Measurements from ENCODE around the gene PADI2.

PADI2 gene

DNA sequence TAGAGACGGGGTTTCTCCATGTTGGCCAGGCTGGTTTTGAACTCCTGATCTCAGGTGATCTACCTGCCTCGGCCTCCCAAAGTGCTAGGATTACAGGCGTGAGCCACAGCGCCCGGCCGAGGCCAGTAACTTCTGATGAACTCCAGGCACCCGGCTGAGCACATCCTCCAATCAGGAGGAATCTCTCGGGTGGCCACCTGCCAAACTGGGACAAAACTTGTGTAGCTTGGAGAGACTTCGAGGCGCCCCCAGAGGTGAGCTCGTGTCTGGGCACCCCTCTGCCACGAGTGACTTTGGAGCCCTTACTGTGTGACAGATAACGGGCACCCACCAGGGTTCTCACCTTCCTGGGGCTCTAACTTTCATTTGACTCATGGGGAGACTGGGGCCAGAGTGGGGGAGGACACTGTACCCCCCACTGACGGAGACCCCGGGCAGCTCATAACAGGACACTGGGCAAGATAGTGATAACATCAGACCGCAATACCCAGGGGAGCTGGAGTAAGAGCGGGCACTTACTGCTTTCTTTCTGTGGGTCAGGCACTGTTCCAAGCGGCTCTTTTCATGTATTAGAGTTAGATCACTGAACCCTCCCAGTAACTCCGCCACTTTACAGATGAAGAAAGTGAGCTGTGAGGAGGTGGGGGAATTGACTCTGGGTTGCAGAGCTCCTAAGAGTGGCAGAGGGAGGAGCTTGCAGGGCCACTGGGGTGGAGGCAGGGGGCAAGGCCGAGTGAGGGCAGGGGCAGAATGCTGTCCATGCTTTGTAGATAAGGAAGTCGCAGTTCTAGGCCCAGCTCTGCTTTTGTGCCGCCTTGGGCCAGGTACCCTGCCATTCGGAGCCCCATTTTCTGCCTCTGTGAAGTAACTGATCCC is 1.9 kb upstream of the PADI2 start:
- H3K4me3 ChIP-seq (ENCODE audit: low read length), result no peak overlapping the region
- H3K9ac ChIP-seq (ENCODE audit: low read length), result no peak overlapping the region
- H3K4me1 ChIP-seq (ENCODE audit: control insufficient read depth, insufficient read depth, low read length), result peaks cover 4% of the 10 kb centered on the region
- H3K9me3 ChIP-seq (ENCODE audit: control insufficient read depth, low read length), result no peaks in the 10 kb centered on the region
- H3K27me3 ChIP-seq (replicated peaks; ENCODE audit: control insufficient read depth, insufficient read depth, low read length), result peaks cover 58% of the 10 kb centered on the region
- no peak for DNase-seq (ENCODE audit: low read depth)
- H3K36me3 ChIP-seq (ENCODE audit: control insufficient read depth, insufficient read depth, low read length, severe bottlenecking), result no peaks in the 10 kb centered on the region

DNA sequence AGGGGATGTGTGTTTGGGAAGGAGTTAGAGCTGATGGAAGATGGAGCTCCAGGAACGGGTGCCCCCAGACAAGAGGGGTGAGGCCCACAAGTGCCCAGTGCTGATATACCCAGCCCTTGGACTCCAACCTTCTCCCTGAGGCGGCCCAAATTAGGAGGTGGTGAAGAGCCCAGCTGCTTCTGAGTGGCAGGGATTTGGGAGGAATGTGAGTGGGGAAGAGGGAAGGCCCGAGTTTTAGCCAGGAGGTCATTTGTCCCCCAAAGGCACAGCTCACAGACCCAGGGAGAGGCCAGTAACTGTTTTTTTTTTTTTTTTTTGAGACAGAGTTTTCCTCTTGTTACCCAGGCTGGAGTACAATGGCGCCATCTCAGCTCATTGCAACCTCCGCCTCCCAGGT is 1.2 kb upstream of the PADI2 start:
- Histone ChIP-seq H3K4me1 (ENCODE audit: control insufficient read depth, insufficient read depth, low read length) (peaks cover 4% of the 10 kb centered on the region), H3K4me3 (ENCODE audit: low read length) (no peak overlapping the region), H3K9me3 (ENCODE audit: control insufficient read depth, low read length) (no peaks in the 10 kb centered on the region), H3K27me3 (replicated peaks; ENCODE audit: control insufficient read depth, insufficient read depth, low read length) (peaks cover 64% of the 10 kb centered on the region), H3K36me3 (ENCODE audit: control insufficient read depth, insufficient read depth, low read length, severe bottlenecking) (no peaks in the 10 kb centered on the region), H3K9ac (ENCODE audit: low read length) (no peak overlapping the region)
- no peak for DNase-seq (ENCODE audit: low read depth)

DNA sequence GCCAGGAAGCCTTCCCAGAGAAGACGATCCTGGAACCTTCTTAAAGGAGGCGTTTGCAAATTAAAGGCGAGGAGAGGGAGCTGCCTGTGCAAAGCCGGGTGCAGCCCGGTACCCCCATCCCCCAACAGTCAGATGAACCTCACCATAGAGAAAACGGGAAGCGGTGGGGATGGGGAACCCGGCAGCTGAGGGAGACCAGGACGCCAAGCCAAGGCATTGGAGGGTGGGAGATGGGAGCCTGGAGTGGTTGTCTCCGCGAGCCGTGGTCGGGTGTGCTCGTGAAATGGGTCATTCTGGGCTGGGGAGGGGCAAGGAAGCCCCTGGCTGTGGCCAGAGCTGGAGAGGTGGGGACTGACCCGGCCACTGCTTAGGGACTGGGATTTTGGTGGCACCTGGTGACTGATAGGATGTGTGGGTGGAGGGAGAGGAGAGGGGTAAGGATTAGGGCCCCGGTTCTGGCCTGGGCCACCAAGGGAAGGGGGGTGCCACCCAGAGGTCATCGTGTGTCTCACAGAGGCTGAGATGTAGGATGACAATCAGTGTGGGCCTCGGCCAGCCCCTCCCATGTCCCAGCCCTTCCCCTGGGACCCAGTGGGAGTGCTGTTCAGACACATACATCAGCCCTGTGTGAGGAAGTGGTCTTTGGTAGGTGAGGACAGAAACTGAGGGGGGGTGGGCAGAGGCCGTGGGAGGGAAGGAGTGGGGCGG is 676 bp upstream of the PADI2 start:
- no peak overlapping the region for H3K9ac ChIP-seq (ENCODE audit: low read length)
- H3K27me3 ChIP-seq (replicated peaks; ENCODE audit: control insufficient read depth, insufficient read depth, low read length), result peaks cover 70% of the 10 kb centered on the region
- H3K4me1 ChIP-seq (ENCODE audit: control insufficient read depth, insufficient read depth, low read length), result peaks cover 4% of the 10 kb centered on the region
- DNase-seq (ENCODE audit: low read depth), result no peak
- no peak overlapping the region for H3K4me3 ChIP-seq (ENCODE audit: low read length)
- H3K36me3 ChIP-seq (ENCODE audit: control insufficient read depth, insufficient read depth, low read length, severe bottlenecking), result no peaks in the 10 kb centered on the region
- no peaks in the 10 kb centered on the region for H3K9me3 ChIP-seq (ENCODE audit: control insufficient read depth, low read length)

DNA sequence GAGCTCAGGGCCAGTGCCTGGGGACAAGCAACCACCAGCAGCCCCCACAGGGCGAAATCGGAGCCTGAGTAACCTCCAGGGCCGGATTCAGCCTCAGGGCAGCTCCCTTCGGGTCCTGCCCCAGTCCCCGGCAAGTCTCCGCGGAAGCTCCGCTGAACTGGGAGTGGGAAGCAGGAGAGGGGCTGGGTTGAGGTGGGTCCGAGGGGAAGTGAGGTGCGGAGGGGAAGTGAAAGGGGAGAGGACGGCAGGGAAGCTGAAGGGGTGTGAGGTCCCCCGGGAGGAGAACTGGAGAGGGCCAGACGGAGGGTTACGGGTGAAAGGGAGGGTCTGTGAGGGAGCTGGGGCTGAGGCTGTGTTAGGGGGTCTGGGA is 560 bp downstream of the PADI2 start:
- H3K27me3 ChIP-seq (replicated peaks; ENCODE audit: control insufficient read depth, insufficient read depth, low read length), result peaks cover 69% of the 10 kb centered on the region

DNA sequence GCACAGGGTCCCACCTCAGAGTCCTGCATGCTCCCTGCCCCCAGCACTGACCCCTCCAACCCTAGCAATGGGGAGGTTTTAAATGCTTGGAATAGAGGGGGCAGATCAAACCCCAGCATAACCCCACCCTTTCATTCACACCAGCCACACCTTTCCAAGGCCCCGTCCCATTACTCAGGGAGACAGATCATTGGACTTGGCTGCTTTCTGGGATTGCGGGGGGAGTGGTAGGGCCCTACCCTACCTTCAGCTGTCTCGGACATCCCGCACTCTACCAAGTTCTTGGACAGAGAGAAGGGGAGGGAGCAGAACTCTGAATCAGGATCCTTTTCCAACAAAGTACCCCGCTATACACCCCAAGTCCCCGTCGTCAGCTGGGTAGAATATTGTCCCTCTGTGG is 983 bp downstream of the PADI2 start:
- Histone ChIP-seq H3K4me3 (ENCODE audit: low read length) (no peak overlapping the region), H3K36me3 (ENCODE audit: control insufficient read depth, insufficient read depth, low read length, severe bottlenecking) (no peaks in the 10 kb centered on the region), H3K9me3 (ENCODE audit: control insufficient read depth, low read length) (no peaks in the 10 kb centered on the region), H3K27me3 (replicated peaks; ENCODE audit: control insufficient read depth, insufficient read depth, low read length) (peaks cover 69% of the 10 kb centered on the region), H3K4me1 (ENCODE audit: control insufficient read depth, insufficient read depth, low read length) (peaks cover 4% of the 10 kb centered on the region), H3K9ac (ENCODE audit: low read length) (no peak overlapping the region)
- no peak for DNase-seq (ENCODE audit: low read depth)

More for the DNA sequence above, 560 bp downstream of the PADI2 start:
- Histone ChIP-seq H3K36me3 (ENCODE audit: control insufficient read depth, insufficient read depth, low read length, severe bottlenecking) (no peaks in the 10 kb centered on the region), H3K4me1 (ENCODE audit: control insufficient read depth, insufficient read depth, low read length) (peaks cover 4% of the 10 kb centered on the region), H3K4me3 (ENCODE audit: low read length) (no peak overlapping the region), H3K9ac (ENCODE audit: low read length) (no peak overlapping the region), H3K9me3 (ENCODE audit: control insufficient read depth, low read length) (no peaks in the 10 kb centered on the region)
- peak; percentile 2 for DNase-seq (ENCODE audit: low read depth)

DNA sequence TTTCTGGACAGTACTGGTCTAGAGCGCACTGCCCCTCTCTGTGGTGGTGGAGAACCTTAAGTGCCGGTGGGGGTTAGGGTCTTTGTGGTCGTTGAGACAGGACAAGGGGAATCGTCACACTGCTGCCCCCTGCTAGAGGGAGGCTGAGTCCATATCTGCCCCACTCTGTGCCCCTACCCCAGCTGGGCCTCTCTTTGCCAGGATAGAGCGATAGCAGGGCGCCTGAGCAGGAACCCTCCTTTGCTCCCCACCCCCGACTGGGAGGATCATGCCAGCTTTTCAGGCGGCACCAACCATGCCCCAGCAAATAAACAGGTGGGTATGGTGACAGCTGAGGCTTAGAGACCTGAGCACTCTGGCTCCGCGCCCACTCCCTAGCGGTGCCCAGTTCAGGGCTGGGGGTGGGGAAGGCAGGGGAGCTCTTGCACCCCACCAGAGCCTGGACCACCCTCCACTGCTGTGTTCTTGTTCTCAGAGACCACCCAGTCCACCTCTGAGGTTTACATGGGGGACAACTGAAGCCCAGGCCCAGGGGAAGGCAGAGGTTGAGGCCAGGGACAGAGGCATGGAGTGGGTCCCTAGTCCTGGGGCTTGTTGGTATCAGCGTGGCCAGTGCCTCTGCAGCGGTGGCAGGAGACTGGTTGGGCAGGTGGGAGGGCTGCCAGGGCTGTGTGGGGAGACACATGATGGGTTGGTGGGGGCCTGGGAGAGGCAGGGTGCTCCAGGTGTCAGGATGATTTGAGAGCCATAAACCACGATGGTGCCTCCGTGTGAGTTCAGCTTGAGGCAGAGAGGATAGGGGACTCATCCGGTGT is 1.6 kb downstream of the PADI2 start:
- no peaks in the 10 kb centered on the region for H3K36me3 ChIP-seq (ENCODE audit: control insufficient read depth, insufficient read depth, low read length, severe bottlenecking)
- peaks cover 70% of the 10 kb centered on the region for H3K27me3 ChIP-seq (replicated peaks; ENCODE audit: control insufficient read depth, insufficient read depth, low read length)
- no peak overlapping the region for H3K9ac ChIP-seq (ENCODE audit: low read length)
- no peak for DNase-seq (ENCODE audit: low read depth)
- H3K9me3 ChIP-seq (ENCODE audit: control insufficient read depth, low read length), result no peaks in the 10 kb centered on the region
- H3K4me3 ChIP-seq (ENCODE audit: low read length), result no peak overlapping the region
- peaks cover 4% of the 10 kb centered on the region for H3K4me1 ChIP-seq (ENCODE audit: control insufficient read depth, insufficient read depth, low read length)

DNA sequence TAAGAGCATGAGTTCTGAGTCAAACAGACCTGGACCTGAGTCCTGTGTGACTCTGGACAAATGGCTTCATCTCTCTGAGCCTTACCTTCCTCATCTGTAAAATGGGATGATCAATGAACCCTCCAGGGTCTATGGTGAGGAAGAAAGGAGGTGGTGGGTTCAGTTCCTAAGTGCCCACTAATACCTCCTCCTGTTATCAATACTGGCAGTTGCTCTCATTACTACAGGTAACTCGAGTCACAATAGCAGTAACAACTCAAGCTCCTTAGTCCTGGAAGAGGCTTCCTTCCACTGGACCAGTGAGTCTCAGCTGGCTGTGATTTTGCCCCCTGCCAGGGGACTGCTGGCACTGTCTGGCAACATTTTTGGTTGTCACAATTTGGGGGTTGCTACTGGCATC is 2.6 kb downstream of the PADI2 start:
- H3K27me3 ChIP-seq (replicated peaks; ENCODE audit: control insufficient read depth, insufficient read depth, low read length), result peaks cover 78% of the 10 kb centered on the region
- peaks cover 3% of the 10 kb centered on the region for H3K4me1 ChIP-seq (ENCODE audit: control insufficient read depth, insufficient read depth, low read length)
- no peaks in the 10 kb centered on the region for H3K9me3 ChIP-seq (ENCODE audit: control insufficient read depth, low read length)
- H3K36me3 ChIP-seq (ENCODE audit: control insufficient read depth, insufficient read depth, low read length, severe bottlenecking), result no peaks in the 10 kb centered on the region
- H3K9ac ChIP-seq (ENCODE audit: low read length), result no peak overlapping the region
- no peak for DNase-seq (ENCODE audit: low read depth)
- no peak overlapping the region for H3K4me3 ChIP-seq (ENCODE audit: low read length)

DNA sequence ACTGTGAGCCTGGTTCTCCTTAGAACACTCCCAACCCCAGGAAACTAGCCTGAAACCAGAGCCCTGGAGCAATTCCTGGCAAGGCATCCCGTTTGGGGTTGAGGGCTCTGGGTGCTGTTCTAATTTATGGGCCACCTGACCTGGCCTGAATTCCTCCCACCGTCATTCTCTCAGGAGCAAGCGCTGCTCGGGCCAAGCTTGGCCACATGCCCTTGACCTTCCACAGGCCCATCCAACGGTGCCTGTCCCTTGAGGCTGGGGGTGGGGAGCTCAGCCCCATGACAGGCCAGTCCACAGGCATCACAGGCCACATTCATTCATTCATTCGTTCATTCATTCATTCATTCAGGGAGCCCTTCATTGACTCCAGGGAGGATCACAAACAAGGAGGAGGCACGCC is 5.3 kb downstream of the PADI2 start:
- Histone ChIP-seq H3K36me3 (ENCODE audit: control insufficient read depth, insufficient read depth, low read length, severe bottlenecking) (no peaks in the 10 kb centered on the region), H3K4me3 (ENCODE audit: low read length) (no peak overlapping the region), H3K4me1 (ENCODE audit: control insufficient read depth, insufficient read depth, low read length) (no peaks in the 10 kb centered on the region), H3K27me3 (replicated peaks; ENCODE audit: control insufficient read depth, insufficient read depth, low read length) (peaks cover 82% of the 10 kb centered on the region), H3K9me3 (ENCODE audit: control insufficient read depth, low read length) (no peaks in the 10 kb centered on the region), H3K9ac (ENCODE audit: low read length) (no peak overlapping the region)
- no peak for DNase-seq (ENCODE audit: low read depth)

DNA sequence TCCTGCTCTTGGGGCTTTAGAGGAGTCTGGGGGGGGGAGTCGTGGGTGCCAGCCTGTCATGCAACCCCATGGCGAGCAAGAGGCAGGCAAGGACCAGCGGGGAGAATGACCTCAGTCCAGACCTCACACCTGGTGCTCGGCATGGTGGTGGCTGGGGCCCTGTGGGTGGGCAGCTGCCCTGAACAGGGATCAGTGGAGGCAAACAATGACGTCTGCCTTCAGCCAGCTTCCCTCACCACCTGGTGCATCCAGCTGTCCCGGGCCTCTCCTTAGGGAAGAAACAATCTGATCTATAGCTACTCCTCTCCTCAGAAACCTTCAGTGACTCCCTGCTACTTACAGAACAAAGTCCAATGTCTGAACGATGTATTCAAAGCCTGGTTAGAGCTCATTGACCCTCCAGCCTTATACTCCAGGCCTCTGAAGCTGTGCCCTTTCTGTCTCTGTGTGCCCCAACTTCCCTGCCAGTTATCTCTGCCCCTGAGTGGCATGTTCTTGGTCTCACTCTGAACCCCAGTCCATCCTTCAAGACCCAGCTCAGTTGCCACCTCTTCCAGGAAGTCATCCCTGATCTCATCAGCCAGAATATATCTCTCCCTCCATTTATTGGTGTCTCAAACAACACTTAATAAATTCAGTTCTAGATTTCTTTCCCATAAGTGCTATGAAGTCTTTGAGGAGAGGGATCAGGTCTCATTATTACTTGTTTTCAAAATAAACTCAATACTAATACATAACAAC is 6.6 kb downstream of the PADI2 start:
- Histone ChIP-seq H3K36me3 (ENCODE audit: control insufficient read depth, insufficient read depth, low read length, severe bottlenecking) (no peaks in the 10 kb centered on the region), H3K4me1 (ENCODE audit: control insufficient read depth, insufficient read depth, low read length) (no peaks in the 10 kb centered on the region), H3K9me3 (ENCODE audit: control insufficient read depth, low read length) (no peaks in the 10 kb centered on the region), H3K4me3 (ENCODE audit: low read length) (no peak overlapping the region), H3K9ac (ENCODE audit: low read length) (no peak overlapping the region), H3K27me3 (replicated peaks; ENCODE audit: control insufficient read depth, insufficient read depth, low read length) (peaks cover 78% of the 10 kb centered on the region)
- DNase-seq (ENCODE audit: low read depth), result no peak

DNA sequence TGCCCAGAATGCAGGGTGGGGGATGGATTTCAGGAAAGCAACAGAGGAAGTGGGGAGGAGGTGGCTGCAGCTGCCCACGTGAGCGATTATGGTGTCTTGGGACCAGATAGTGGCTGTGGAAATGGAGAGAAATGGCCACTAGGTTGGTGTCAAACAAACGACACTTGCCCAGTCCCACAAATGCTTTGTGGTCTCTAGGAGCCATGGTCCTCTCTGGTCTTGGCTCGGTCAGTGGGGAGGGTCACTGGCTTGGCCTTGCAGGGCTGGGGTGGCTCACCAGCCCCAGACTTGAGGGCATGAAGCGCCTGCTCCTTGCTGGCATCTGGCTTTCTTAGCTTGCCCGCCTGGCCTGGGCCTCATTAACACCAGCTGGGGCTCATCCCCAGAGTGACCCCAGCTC is 7.2 kb downstream of the PADI2 start:
- Histone ChIP-seq H3K9ac (ENCODE audit: low read length) (no peak overlapping the region), H3K4me1 (ENCODE audit: control insufficient read depth, insufficient read depth, low read length) (no peaks in the 10 kb centered on the region), H3K9me3 (ENCODE audit: control insufficient read depth, low read length) (no peaks in the 10 kb centered on the region), H3K36me3 (ENCODE audit: control insufficient read depth, insufficient read depth, low read length, severe bottlenecking) (no peaks in the 10 kb centered on the region), H3K4me3 (ENCODE audit: low read length) (no peak overlapping the region), H3K27me3 (replicated peaks; ENCODE audit: control insufficient read depth, insufficient read depth, low read length) (peaks cover 78% of the 10 kb centered on the region)
- no peak for DNase-seq (ENCODE audit: low read depth)
